Stomach (tissue), 4 donors: ENCODE results near the gene CSF2.

Experiments
- CTCF ChIP-seq, 7 experiments: fragments of 450-650 bp in 4 of 7; fragments of 200-600 bp in 3 of 7; sonication (generic) in 3 of 7; IDR thresholded peaks; one replicate each; pipeline ENCODE4 v1.5.1; 2016 to 2019; ENCODE audit warnings: antibody characterized with exemption in 7 of 7, control low read depth in 2 of 7, mild to moderate bottlenecking in 1 of 7
- EP300 ChIP-seq: sonication (generic); formaldehyde crosslinking; IDR thresholded peaks from one replicate; pipeline ENCODE4 v1.6.1; 2017; ENCODE audit warnings: antibody characterized with exemption
- POLR2A ChIP-seq, 4 donors: fragments of 450-650 bp; IDR thresholded peaks; one replicate each; pipeline ENCODE4 v1.6.1; 2016; ENCODE audit warnings: antibody characterized with exemption in 4 of 4, control low read depth in 2 of 4, mild to moderate bottlenecking in 1 of 4, moderate library complexity in 1 of 4
- POLR2AphosphoS5 ChIP-seq, 3 donors: sonication (generic); formaldehyde crosslinking; IDR thresholded peaks; one replicate each; pipeline ENCODE4 v1.6.1; 2016; ENCODE audit warnings: antibody characterized with exemption in 3 of 3

- TF ChIP-seq CTCF (IDR thresholded peaks at IDR 0.05), result no peak
- no peak for TF ChIP-seq POLR2AphosphoS5 (IDR thresholded peaks at IDR 0.05)
- TF ChIP-seq POLR2A (IDR thresholded peaks at IDR 0.05), result no peak
- no peak for TF ChIP-seq EP300
These were observed 24.5 kb upstream of the CSF2 start for GRCh38 chr5:132049093-132049492.
